Ishikawa (cell line): ENCODE results near the gene ATP1A4.

Source experiments
- CEBPB ChIP-seq: IDR thresholded peaks from 2 replicates; pipeline ENCODE4 v1.6.1; 2012
- CREB1 ChIP-seq: IDR thresholded peaks from 2 replicates; pipeline ENCODE4 v1.6.1; 2012; ENCODE audit warnings: low read depth
- EGR1 ChIP-seq: IDR thresholded peaks from 2 replicates; pipeline ENCODE4 v1.6.1; 2012
- EP300 ChIP-seq: IDR thresholded peaks from 2 replicates; pipeline ENCODE4 v1.6.1; 2012; ENCODE audit warnings: borderline replicate concordance
- FOXM1 ChIP-seq: IDR thresholded peaks from 2 replicates; pipeline ENCODE4 v1.6.1; 2012; ENCODE audit warnings: low read depth, borderline replicate concordance
- MAX ChIP-seq: IDR thresholded peaks from 2 replicates; pipeline ENCODE4 v1.6.1; 2012
- NFIC ChIP-seq: IDR thresholded peaks from 2 replicates; pipeline ENCODE4 v1.6.1; 2012
- RAD21 ChIP-seq: IDR thresholded peaks from 2 replicates; pipeline ENCODE4 v1.6.1; 2012; ENCODE audit warnings: low read depth
- REST ChIP-seq: IDR thresholded peaks from 2 replicates; pipeline ENCODE4 v1.6.1; 2012; ENCODE audit warnings: low read depth, mild to moderate bottlenecking
- TAF1 ChIP-seq: IDR thresholded peaks from 2 replicates; pipeline ENCODE4 v1.6.1; 2012; ENCODE audit warnings: low read depth, mild to moderate bottlenecking
- TCF12 ChIP-seq: IDR thresholded peaks from 2 replicates; pipeline ENCODE4 v1.6.1; 2012; ENCODE audit warnings: low read depth
- TEAD4 ChIP-seq: IDR thresholded peaks from 2 replicates; pipeline ENCODE4 v1.6.1; 2012
- USF1 ChIP-seq: IDR thresholded peaks from 2 replicates; pipeline ENCODE4 v1.6.1; 2012
- YY1 ChIP-seq: IDR thresholded peaks from 2 replicates; pipeline ENCODE4 v1.6.1; 2012; ENCODE audit warnings: low read depth
- ZBTB7A ChIP-seq: IDR thresholded peaks from 2 replicates; pipeline ENCODE4 v1.6.1; 2012; ENCODE audit warnings: low read depth

Gene ATP1A4

GRCh38 chr1:160158031-160158430 lies 6.6 kb downstream of the ATP1A4 start:
- TF ChIP-seq MAX (no peak), ZBTB7A (no peak), CEBPB (no peak), EGR1 (no peak), EP300 (no peak), FOXM1 (no peak), TCF12 (no peak), REST (no peak), TAF1 (no peak), YY1 (no peak), CREB1 (no peak)

- TF ChIP-seq CEBPB (no peak), TEAD4 (no peak), EP300 (no peak), FOXM1 (no peak), TAF1 (no peak), TCF12 (no peak), CREB1 (no peak)
These were observed 7.1 kb downstream of the ATP1A4 start for GRCh38 chr1:160158534-160158933.

GRCh38 chr1:160159846-160160245 lies 8.4 kb downstream of the ATP1A4 start:
- no peak for TF ChIP-seq CREB1
- no peak for TF ChIP-seq MAX
- no peak for TF ChIP-seq EGR1
- no peak for TF ChIP-seq NFIC
- TF ChIP-seq YY1 = no peak
- TF ChIP-seq USF1 = no peak
- no peak for TF ChIP-seq FOXM1
- TF ChIP-seq TCF12 = no peak
- no peak for TF ChIP-seq ZBTB7A
- no peak for TF ChIP-seq EP300
- no peak for TF ChIP-seq CEBPB
- no peak for TF ChIP-seq REST
- TF ChIP-seq TEAD4 = no peak
- no peak for TF ChIP-seq TAF1

- no peak for TF ChIP-seq YY1
- 0 out of 2 replicates have a peak, but pooled peaks have one; percentile 48 for TF ChIP-seq CEBPB
- peak; percentile 84 for TF ChIP-seq RAD21
- no peak for TF ChIP-seq TCF12
- no peak for TF ChIP-seq REST
- no peak for TF ChIP-seq CREB1
- TF ChIP-seq TAF1 = no peak
These were observed 10.7 kb downstream of the ATP1A4 start for GRCh38 chr1:160161965-160162705.

GRCh38 chr1:160162931-160163330 lies 11.5 kb downstream of the ATP1A4 start:
- TF ChIP-seq NFIC = no peak
- TF ChIP-seq TCF12 = no peak
- no peak for TF ChIP-seq USF1
